Measurements from ENCODE around the gene CMIP.

- TF ChIP-seq, protein P1, sequence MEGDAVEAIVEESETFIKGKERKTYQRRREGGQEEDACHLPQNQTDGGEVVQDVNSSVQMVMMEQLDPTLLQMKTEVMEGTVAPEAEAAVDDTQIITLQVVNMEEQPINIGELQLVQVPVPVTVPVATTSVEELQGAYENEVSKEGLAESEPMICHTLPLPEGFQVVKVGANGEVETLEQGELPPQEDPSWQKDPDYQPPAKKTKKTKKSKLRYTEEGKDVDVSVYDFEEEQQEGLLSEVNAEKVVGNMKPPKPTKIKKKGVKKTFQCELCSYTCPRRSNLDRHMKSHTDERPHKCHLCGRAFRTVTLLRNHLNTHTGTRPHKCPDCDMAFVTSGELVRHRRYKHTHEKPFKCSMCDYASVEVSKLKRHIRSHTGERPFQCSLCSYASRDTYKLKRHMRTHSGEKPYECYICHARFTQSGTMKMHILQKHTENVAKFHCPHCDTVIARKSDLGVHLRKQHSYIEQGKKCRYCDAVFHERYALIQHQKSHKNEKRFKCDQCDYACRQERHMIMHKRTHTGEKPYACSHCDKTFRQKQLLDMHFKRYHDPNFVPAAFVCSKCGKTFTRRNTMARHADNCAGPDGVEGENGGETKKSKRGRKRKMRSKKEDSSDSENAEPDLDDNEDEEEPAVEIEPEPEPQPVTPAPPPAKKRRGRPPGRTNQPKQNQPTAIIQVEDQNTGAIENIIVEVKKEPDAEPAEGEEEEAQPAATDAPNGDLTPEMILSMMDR (IDR thresholded peaks at IDR 0.05), result no peak
- TF ChIP-seq POLR2A (IDR thresholded peaks at IDR 0.05), result no peak
These were observed 38.7 kb downstream of the CMIP start for GRCh38 chr16:81483064-81483969.

Data from prostate gland (tissue), 2 donors.